Astrocyte of the cerebellum (primary cell): ENCODE data around the gene LFNG.

ENCODE experiments used
- DNase-seq: peaks from one replicate; pipeline ENCODE4 v3.0.0-alpha.2; 2011; ENCODE audit warnings: low read depth
- H3K4me3 ChIP-seq: 2 replicates; pipeline ENCODE4 v1.5.1; 2011; ENCODE audit warnings: mild to moderate bottlenecking, low read depth, low read length, moderate library complexity
- in situ Hi-C: cut with HindIII; loops from 2 replicates; pipeline ENCODE4 v1.10.0; 2017; ENCODE audit warnings: low sequenced_read_pairs
- TF ChIP-seq, protein P1 (sequence below): IDR thresholded peaks from 2 replicates; pipeline ENCODE4 v1.5.1; 2012; ENCODE audit warnings: low read length, low read depth, moderate library complexity, mild to moderate bottlenecking; ENCODE audit errors: missing control alignments

LFNG gene

DNA sequence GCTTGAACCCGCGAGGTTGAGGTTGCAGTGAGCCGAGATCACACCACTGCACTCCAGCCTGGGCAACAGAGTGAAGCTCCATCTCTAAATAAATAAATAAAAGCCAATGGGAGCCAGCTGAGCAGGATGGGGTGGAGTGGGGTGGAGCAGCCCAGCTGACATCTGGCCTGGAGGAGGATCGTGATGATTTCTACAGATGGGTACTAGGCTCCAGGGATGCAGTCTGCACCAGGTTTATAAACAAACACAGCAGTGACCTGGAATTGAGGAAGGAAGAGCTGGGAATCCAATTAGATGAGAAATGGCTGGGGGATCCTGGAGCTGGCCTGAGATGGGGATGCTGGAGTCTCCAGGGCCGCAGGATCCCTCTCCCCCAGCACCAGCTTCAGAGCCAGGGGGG lies 36.1 kb upstream of the LFNG start:
- no peak overlapping the region for H3K4me3 ChIP-seq
- in situ Hi-C loops = loop anchor here (5.0 kb wide), 1 partner anchor 84 kb away; no protein-coding TSS in a partner anchor
- TF ChIP-seq, protein P1, sequence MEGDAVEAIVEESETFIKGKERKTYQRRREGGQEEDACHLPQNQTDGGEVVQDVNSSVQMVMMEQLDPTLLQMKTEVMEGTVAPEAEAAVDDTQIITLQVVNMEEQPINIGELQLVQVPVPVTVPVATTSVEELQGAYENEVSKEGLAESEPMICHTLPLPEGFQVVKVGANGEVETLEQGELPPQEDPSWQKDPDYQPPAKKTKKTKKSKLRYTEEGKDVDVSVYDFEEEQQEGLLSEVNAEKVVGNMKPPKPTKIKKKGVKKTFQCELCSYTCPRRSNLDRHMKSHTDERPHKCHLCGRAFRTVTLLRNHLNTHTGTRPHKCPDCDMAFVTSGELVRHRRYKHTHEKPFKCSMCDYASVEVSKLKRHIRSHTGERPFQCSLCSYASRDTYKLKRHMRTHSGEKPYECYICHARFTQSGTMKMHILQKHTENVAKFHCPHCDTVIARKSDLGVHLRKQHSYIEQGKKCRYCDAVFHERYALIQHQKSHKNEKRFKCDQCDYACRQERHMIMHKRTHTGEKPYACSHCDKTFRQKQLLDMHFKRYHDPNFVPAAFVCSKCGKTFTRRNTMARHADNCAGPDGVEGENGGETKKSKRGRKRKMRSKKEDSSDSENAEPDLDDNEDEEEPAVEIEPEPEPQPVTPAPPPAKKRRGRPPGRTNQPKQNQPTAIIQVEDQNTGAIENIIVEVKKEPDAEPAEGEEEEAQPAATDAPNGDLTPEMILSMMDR = no peak
- DNase-seq = no peak

DNA sequence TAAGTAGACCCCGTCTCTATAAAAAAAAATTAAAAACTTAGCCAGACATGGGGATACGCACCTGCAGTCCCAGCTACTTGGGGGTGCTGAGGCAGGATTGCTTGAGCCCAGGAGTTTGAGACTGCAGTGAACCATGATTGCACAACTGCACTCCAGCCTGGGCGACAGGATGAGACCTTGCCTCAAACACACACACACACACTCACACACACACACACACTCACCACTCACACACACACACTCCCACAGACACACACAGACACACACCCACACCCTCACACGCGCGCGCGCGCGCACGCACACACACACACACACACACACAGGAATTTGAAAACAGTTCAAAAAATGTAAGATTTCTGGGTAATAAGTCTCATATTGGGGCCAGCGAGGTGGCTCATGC lies 34.7 kb upstream of the LFNG start:
- DNase-seq = no peak
- no peak overlapping the region for H3K4me3 ChIP-seq
- TF ChIP-seq, protein P1 = no peak
- in situ Hi-C loops = loop anchor here (5.0 kb wide), 1 partner anchor 82 kb away; no protein-coding TSS in a partner anchor

DNA sequence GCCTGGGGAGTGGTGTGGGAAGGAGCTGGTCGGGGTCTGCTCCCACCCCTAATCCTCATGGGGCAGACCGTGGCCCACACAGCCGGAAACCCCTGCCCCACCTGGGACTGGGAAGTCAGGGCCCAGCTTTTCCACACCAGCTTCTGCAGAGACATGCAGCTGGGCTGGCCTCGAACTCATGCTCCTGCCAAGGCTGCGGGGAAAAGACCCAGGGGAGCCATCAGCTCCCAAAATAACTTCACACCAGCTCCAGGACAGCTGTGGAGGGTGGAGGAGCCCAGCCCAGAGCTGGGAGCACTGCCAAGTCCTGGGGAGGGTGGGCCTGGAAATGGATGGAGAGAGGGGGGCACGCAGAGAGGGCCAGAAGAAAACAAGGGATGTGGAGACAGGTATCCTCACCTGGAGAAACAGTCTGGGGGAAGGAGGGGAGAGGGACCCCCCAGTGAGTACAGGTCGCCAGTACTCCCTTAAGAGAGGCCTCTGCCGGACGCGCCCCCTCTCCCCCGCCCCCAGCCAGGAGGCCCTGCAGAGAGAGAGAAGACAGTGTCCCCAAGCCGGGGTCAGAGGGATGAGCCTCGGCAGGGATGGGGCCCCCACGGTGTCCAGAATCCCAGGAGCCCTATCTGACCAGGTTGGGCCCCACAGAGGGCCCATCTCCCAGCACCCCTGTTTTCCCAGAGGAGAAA lies 31.8 kb upstream of the LFNG start:
- DNase-seq = no peak
- no peak overlapping the region for H3K4me3 ChIP-seq
- in situ Hi-C loops = no loop called here
- TF ChIP-seq, protein P1 = no peak

DNA sequence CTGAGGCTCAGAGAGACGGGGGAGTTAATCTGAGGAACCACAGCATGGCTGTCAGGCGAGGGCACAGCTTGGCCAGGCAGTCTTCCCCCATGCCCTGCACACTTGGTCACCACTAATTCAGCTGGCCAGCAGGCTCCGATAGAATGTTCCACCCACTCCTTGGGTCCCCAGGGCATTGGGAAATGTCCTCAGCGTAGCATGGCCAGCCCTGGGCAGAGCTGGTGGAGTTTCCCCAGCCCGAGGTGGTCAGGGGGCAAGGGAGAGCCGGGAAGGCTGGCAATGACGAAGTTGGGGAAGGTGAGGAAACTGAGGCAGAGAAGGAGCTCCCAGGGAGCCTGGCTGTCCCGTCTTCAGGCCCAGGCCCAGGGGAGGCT lies 31.3 kb upstream of the LFNG start:
- TF ChIP-seq, protein P1 = no peak
- DNase-seq = no peak
- in situ Hi-C loops = no loop called here
- H3K4me3 ChIP-seq = no peak overlapping the region

DNA sequence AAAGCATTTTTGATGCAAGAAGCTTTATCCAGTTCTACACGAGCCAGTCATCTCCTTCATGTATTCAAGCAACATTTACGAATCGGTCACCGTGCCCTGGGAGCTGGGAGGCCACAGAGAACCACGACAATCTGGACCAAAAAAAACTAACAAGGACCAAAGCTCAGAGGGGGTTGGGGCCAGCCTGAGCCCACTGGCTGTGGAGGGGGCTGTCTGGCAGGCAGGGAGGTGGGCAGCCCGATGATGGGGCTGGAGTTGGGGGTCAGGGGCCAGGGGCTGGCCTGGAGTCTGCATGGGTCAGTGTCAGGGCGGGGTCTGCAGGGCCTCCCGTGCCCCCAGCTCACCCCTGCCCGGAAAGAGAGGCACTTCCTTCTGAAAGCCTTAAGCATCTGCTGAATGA lies 30.9 kb upstream of the LFNG start:
- no peak overlapping the region for H3K4me3 ChIP-seq
- no peak for DNase-seq
- TF ChIP-seq, protein P1 = no peak
- in situ Hi-C loops = no loop called here

DNA sequence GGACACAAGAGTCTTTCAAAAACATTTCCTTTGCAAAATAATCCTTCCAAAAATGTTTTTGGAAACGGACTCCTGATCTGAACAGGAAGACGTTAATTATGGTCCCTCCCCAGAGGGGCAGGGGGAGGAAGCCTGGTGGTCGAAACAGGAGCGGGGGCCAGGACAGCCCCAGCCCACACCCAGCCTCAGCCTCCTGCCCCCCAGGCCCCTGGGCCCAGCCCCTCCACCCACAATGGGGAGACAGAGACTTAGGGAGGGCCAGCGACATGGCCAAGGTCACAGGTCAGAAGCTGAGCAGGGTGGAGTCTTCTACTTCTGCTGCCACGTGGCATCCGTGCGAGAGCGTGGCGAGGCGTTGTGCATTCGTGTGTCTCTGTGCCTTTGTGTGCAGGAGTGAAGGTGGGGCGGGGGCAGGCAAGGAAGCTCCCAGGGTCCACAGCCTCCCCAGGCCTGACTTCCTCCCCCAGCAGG lies 29.4 kb upstream of the LFNG start:
- no peak for DNase-seq
- in situ Hi-C loops = loop anchor here (10.0 kb wide), 1 partner anchor 55 kb away; no protein-coding TSS in a partner anchor
- no peak overlapping the region for H3K4me3 ChIP-seq
- TF ChIP-seq, protein P1 = no peak

DNA sequence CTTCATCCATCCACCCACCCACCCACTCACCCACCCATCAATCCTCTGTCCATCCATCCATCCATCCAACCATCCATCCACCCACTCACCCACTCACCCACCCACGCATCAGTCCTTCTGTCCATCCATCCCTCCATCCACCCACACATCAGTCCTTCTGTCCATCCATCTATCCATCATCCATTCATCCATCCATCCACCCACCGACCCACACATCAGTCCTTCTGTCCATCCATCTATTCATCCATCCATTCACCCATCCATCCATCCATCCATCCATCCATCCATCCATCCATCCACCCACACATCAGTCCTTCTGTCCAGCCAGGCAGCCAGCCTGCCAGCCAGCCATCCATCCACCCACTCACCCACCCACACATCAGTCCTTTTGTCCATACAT lies 27.5 kb upstream of the LFNG start:
- no peak overlapping the region for H3K4me3 ChIP-seq
- TF ChIP-seq, protein P1 = no peak
- no peak for DNase-seq
- in situ Hi-C loops = loop anchor here (10.0 kb wide), 1 partner anchor 57 kb away; no protein-coding TSS in a partner anchor
